ENCODE measurements around the gene PLXNC1. TPM values are rescaled to one million over a fixed set of nuclear protein-coding genes. Genes with fewer than 3 reads are reported as not detected.

Gene PLXNC1
- total RNA-seq, 1 experiment from 2014 or later, result 0.30 TPM

- no peak for DNase-seq (ENCODE audit: low spot score)
- TF ChIP-seq CTCF (conservative IDR thresholded peaks at IDR 0.05; ENCODE audit: low read depth, low read length), result no peak
- TF ChIP-seq EZH2 (IDR thresholded peaks at IDR 0.05; ENCODE audit: borderline replicate concordance, low read depth, low read length, poor library complexity, severe bottlenecking), result no peak
- POLR2A ChIA-PET (ENCODE audit: low non-redundant PET), result interaction anchor here (0.7 kb wide), 1 partner anchor 76 kb away, joined by 3 read pairs; no protein-coding TSS in a partner anchor
- no peaks in the 10 kb centered on the region for H3K27me3 ChIP-seq (replicated peaks; ENCODE audit: insufficient read depth, low read depth, low read length, poor library complexity)
- peaks cover 5% of the 10 kb centered on the region for H3K4me1 ChIP-seq (ENCODE audit: insufficient read depth, low read length, poor library complexity, severe bottlenecking)
- CTCF ChIA-PET, result no interaction called here
- intact Hi-C loops (cut with micrococcal nuclease; ENCODE audit: unreplicated experiment), result no loop called here
- H3K36me3 ChIP-seq (ENCODE audit: insufficient read depth, low read length, poor library complexity, severe bottlenecking), result no peaks in the 10 kb centered on the region
- no TSS peak for BruUV-seq (replicated peaks)
- H3K4me3 ChIP-seq (ENCODE audit: low read depth, low read length, poor library complexity, severe bottlenecking), result no peak overlapping the region
- H3K27ac ChIP-seq (ENCODE audit: low read depth, low read length, poor library complexity, severe bottlenecking), result no peak overlapping the region
- no peaks in the 10 kb centered on the region for H3K9me3 ChIP-seq (ENCODE audit: low read depth, low read length, poor library complexity, severe bottlenecking)
These were observed 59.7 kb downstream of the PLXNC1 start for GRCh38 chr12:94207849-94208621.

- no TSS peak for BruUV-seq (replicated peaks)
- Histone ChIP-seq H3K36me3 (ENCODE audit: insufficient read depth, low read length, poor library complexity, severe bottlenecking) (no peaks in the 10 kb centered on the region), H3K4me3 (ENCODE audit: low read depth, low read length, poor library complexity, severe bottlenecking) (no peak overlapping the region), H3K27me3 (replicated peaks; ENCODE audit: insufficient read depth, low read depth, low read length, poor library complexity) (no peaks in the 10 kb centered on the region), H3K9me3 (ENCODE audit: low read depth, low read length, poor library complexity, severe bottlenecking) (no peaks in the 10 kb centered on the region), H3K4me1 (ENCODE audit: insufficient read depth, low read length, poor library complexity, severe bottlenecking) (peaks cover 5% of the 10 kb centered on the region), H3K27ac (ENCODE audit: low read depth, low read length, poor library complexity, severe bottlenecking) (no peak overlapping the region)
- no peak for TF ChIP-seq CTCF (conservative IDR thresholded peaks at IDR 0.05; ENCODE audit: low read depth, low read length)
- TF ChIP-seq EZH2 (IDR thresholded peaks at IDR 0.05; ENCODE audit: borderline replicate concordance, low read depth, low read length, poor library complexity, severe bottlenecking), result no peak
- CTCF ChIA-PET, result no interaction called here
- POLR2A ChIA-PET (ENCODE audit: low non-redundant PET), result no interaction called here
- intact Hi-C loops (cut with micrococcal nuclease; ENCODE audit: unreplicated experiment), result no loop called here
- DNase-seq (ENCODE audit: low spot score), result no peak
These were observed 60.2 kb downstream of the PLXNC1 start for GRCh38 chr12:94208622-94208966.

- Histone ChIP-seq H3K4me3 (ENCODE audit: low read depth, low read length, poor library complexity, severe bottlenecking) (no peak overlapping the region), H3K9me3 (ENCODE audit: low read depth, low read length, poor library complexity, severe bottlenecking) (no peaks in the 10 kb centered on the region), H3K36me3 (ENCODE audit: insufficient read depth, low read length, poor library complexity, severe bottlenecking) (no peaks in the 10 kb centered on the region), H3K4me1 (ENCODE audit: insufficient read depth, low read length, poor library complexity, severe bottlenecking) (peaks cover 5% of the 10 kb centered on the region), H3K27ac (ENCODE audit: low read depth, low read length, poor library complexity, severe bottlenecking) (no peak overlapping the region), H3K27me3 (replicated peaks; ENCODE audit: insufficient read depth, low read depth, low read length, poor library complexity) (no peaks in the 10 kb centered on the region)
- no peak for DNase-seq (ENCODE audit: low spot score)
- ChIA-PET POLR2A (ENCODE audit: low non-redundant PET) (no interaction called here), CTCF (no interaction called here)
- no TSS peak for BruUV-seq (replicated peaks)
- no peak for TF ChIP-seq CTCF (conservative IDR thresholded peaks at IDR 0.05; ENCODE audit: low read depth, low read length)
- TF ChIP-seq EZH2 (IDR thresholded peaks at IDR 0.05; ENCODE audit: borderline replicate concordance, low read depth, low read length, poor library complexity, severe bottlenecking), result no peak
- intact Hi-C loops (cut with micrococcal nuclease; ENCODE audit: unreplicated experiment), result no loop called here
These were observed 60.9 kb downstream of the PLXNC1 start for GRCh38 chr12:94209240-94209639.
